ENCODE results near the gene COA1. TPM values are rescaled to one million over a fixed set of nuclear protein-coding genes. Genes with fewer than 3 reads are reported as not detected.
"Not testable (repeated sequence)": the region's sequence is repeated elsewhere in the genome, so short reads cannot be mapped to it uniquely, and the experiment has no call there.

COA1 gene
- total and polyA plus RNA-seq, 9 donors: 33.2 to 67.7 (median 51.7) TPM

DNA sequence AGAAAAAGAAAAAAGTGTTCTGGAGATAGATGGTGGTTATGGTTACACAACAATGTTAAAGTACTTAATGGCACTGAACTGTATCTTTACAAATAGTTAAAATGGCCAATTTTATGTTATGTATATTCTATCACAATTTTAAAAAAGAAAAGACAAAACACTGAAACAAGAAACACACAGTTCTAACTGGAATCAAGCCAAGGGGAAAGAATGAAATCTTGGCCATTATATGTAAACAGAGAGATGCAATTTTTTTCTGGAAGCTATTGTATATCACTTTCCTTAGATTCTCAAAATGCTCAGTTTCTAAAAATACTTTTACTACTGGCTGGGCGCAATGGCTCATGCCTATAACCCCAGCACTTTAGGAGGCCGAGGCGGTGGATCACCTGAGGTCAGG lies 4.1 kb downstream of the COA1 start:
- intact Hi-C loops (cut with DNase I): loop anchor here in 1 of 4 donors (5.0 kb wide), 1 partner anchor 112 kb away; no protein-coding TSS in a partner anchor
- Histone ChIP-seq H3K4me3 (no peak overlapping the region), H3K36me3 (no peaks in the 10 kb centered on the region), H3K9me3 (no peaks in the 10 kb centered on the region), H3K27me3 (no peaks in the 10 kb centered on the region), H3K4me1 (ENCODE audit: insufficient read depth) (peaks cover 3% of the 10 kb centered on the region), H3K27ac (no peak overlapping the region)
- 49 to 73% (median 62%) methylated on average over 3 of the region's 3 CpGs for WGBS, 3 donors
- DNase-seq: no peak
- TF ChIP-seq, protein P1, sequence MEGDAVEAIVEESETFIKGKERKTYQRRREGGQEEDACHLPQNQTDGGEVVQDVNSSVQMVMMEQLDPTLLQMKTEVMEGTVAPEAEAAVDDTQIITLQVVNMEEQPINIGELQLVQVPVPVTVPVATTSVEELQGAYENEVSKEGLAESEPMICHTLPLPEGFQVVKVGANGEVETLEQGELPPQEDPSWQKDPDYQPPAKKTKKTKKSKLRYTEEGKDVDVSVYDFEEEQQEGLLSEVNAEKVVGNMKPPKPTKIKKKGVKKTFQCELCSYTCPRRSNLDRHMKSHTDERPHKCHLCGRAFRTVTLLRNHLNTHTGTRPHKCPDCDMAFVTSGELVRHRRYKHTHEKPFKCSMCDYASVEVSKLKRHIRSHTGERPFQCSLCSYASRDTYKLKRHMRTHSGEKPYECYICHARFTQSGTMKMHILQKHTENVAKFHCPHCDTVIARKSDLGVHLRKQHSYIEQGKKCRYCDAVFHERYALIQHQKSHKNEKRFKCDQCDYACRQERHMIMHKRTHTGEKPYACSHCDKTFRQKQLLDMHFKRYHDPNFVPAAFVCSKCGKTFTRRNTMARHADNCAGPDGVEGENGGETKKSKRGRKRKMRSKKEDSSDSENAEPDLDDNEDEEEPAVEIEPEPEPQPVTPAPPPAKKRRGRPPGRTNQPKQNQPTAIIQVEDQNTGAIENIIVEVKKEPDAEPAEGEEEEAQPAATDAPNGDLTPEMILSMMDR (IDR thresholded peaks at IDR 0.05): no peak
- no peak for TF ChIP-seq POLR2A (IDR thresholded peaks at IDR 0.05)
- no peak for TF ChIP-seq EP300 (IDR thresholded peaks at IDR 0.05)

DNA sequence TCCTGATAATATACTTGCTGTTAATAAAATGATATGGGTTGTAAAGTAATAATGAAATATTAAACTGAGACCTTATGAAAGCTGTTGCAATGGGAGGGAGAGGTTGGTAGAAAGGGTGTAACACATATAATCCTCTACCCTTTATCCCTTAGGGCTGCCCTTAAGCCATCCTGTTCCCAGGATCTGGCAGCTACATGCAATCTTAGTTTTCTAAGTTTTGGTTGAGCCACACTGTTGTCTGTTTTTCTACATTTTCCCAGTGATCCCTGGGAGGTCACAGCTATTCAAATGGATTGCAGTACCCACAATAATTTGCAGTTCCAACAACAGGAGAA lies 6.3 kb downstream of the COA1 start:
- H3K36me3 ChIP-seq: no peaks in the 10 kb centered on the region
- H3K27me3 ChIP-seq: no peaks in the 10 kb centered on the region
- no peak for TF ChIP-seq EP300 (IDR thresholded peaks at IDR 0.05)
- no peak for TF ChIP-seq POLR2A (IDR thresholded peaks at IDR 0.05)
- TF ChIP-seq, protein P1 (IDR thresholded peaks at IDR 0.05): no peak
- no peak for DNase-seq
- H3K4me1 ChIP-seq (ENCODE audit: insufficient read depth): peaks cover 3% of the 10 kb centered on the region
- H3K4me3 ChIP-seq: no peak overlapping the region
- H3K27ac ChIP-seq: no peak overlapping the region
- intact Hi-C loops (cut with DNase I): no loop called here
- H3K9me3 ChIP-seq: no peaks in the 10 kb centered on the region

DNA sequence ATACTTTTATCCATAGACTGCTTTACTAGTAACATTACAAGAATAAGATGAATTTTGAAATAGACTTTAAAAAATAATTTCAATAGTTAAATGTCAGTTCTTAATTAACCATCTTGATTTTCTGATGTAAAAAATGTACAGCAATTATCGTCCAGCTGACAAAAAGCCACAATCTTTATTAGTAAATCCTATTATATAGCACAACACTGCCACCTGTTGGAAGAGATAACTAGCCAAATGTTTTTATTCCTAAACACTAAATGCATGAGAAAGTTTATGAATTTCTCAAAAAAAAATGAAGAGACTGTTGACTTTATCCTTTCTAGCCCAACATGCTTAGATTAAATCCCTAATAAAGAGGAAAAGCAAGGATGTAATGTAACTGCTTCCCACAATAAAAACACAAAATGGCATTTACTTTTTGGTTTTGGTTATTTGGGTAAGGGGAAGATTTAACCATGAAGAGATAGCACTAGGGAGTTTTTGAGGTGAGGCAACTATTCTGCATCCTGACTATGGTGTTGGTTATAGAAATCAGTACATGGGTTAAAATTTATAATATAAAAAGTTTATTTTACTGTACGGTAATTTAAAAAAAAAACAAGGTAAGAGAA lies 8.0 kb downstream of the COA1 start:
- H3K27me3 ChIP-seq: no peaks in the 10 kb centered on the region
- no peaks in the 10 kb centered on the region for H3K36me3 ChIP-seq
- no peaks in the 10 kb centered on the region for H3K9me3 ChIP-seq
- DNase-seq: no peak
- WGBS, 3 donors: 17 to 23% (median 22%) methylated on average over 2 of the region's 2 CpGs
- TF ChIP-seq, protein P1 (IDR thresholded peaks at IDR 0.05): peak in 2 of 3 donors; percentile 35 to 80
- TF ChIP-seq EP300 (IDR thresholded peaks at IDR 0.05) (no peak), POLR2A (IDR thresholded peaks at IDR 0.05) (no peak)
- no peak overlapping the region for H3K4me3 ChIP-seq
- peaks cover 3% of the 10 kb centered on the region for H3K4me1 ChIP-seq (ENCODE audit: insufficient read depth)
- no peak overlapping the region for H3K27ac ChIP-seq
- intact Hi-C loops (cut with DNase I): loop anchor here in 1 of 4 donors (2.0 kb wide), 1 partner anchor 138 kb away; the partner anchor contains the start of gene STK17A

DNA sequence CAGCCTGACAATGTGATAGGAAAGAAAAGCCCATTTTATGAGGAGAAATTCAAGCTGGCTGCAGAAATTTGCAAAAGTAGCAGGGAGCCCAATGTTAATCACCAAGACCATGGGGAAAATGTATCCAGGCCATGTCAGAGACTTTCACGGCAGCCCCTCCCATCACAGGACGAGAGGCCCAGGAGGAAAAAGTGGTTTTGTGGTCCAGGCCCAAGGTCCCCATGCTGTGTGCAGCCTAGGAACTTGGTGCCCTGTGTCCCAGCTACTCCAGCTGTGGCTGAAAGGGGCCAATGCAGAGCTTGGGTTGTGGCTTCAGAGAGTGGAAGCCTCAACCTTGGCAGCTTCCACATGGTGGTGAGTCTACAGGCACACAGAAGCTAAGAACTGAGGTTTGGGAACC lies 12.7 kb downstream of the COA1 start:
- no peak for DNase-seq
- Histone ChIP-seq H3K4me3 (no peak overlapping the region), H3K4me1 (ENCODE audit: insufficient read depth) (peaks cover 1% of the 10 kb centered on the region), H3K27me3 (no peaks in the 10 kb centered on the region), H3K36me3 (no peaks in the 10 kb centered on the region), H3K9me3 (no peaks in the 10 kb centered on the region), H3K27ac (no peak overlapping the region)
- 90 to 98% (median 93%) methylated on average over 2 of the region's 2 CpGs for WGBS, 3 donors
- TF ChIP-seq EP300 (IDR thresholded peaks at IDR 0.05) (no peak), POLR2A (IDR thresholded peaks at IDR 0.05) (no peak)
- TF ChIP-seq, protein P1 (IDR thresholded peaks at IDR 0.05): no peak
- intact Hi-C loops (cut with DNase I): loop anchor here in 1 of 4 donors (10.0 kb wide), 1 partner anchor 772 kb away; no protein-coding TSS in a partner anchor

DNA sequence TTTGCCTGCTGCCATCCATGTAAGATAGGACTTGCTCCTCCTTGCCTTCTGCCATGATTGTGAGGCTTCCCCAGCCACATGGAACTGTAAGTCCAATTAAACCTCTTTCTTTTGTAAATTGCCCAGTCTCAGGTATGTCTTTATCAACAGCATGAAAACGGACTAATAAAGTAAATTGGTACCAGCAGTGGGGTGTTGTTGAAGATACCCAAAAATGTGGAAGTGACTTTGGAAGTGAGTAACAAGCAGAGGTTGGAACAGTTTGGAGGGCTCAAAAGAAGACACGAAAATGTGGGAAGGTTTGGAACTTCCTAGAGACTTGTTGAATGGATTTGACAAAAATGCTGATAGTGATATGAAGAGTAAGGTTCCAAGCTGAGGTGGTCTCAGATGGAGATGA lies 13.4 kb downstream of the COA1 start:
- not testable (repeated sequence) for H3K27me3 ChIP-seq; DNase-seq; H3K36me3 ChIP-seq; H3K9me3 ChIP-seq; H3K4me3 ChIP-seq; H3K27ac ChIP-seq; H3K4me1 ChIP-seq (ENCODE audit: insufficient read depth)
- intact Hi-C loops (cut with DNase I): loop anchor here in 1 of 4 donors (10.0 kb wide), 1 partner anchor 771 kb away; no protein-coding TSS in a partner anchor
- WGBS, 3 donors: 92 to 99% (median 93%) methylated on average over 2 of the region's 2 CpGs

All from ovary (tissue), 9 donors.